Spleen (tissue), 11 donors: ENCODE data around the gene TRIM7. TPM values are rescaled to one million over a fixed set of nuclear protein-coding genes. Genes with fewer than 3 reads are reported as not detected.

Experiments
- DNase-seq: peaks from one replicate; pipeline ENCODE4 v3.0.0-alpha.2; 2020
- H3K27ac ChIP-seq, 8 donors: fragments of 200-600 bp; sonication (generic) in 7 of 8; 1 replicate in 4 of 8; 2 replicates in 4 of 8; pipeline versions ENCODE4 v1.5.0 to v1.8.0; 2016 to 2021; ENCODE audit warnings: inconsistent platforms in 4 of 8, mild to moderate bottlenecking in 4 of 8, moderate library complexity in 1 of 8
- H3K27me3 ChIP-seq, 7 donors: fragments of 200-600 bp; sonication (generic) in 6 of 7; replicated peaks in 1 of 7; 1 replicate in 4 of 7; 2 replicates in 3 of 7; pipeline versions ENCODE4 v1.5.0 to v1.8.0; 2016 to 2021; ENCODE audit warnings: inconsistent platforms in 3 of 7, mild to moderate bottlenecking in 1 of 7
- H3K36me3 ChIP-seq, 6 donors: fragments of 200-600 bp; sonication (generic) in 5 of 6; 1 replicate in 4 of 6; 2 replicates in 2 of 6; pipeline versions ENCODE4 v1.5.0 to v1.8.0; 2016 to 2021; ENCODE audit warnings: inconsistent platforms in 2 of 6
- H3K4me1 ChIP-seq, 6 donors: fragments of 200-600 bp; sonication (generic) in 5 of 6; 1 replicate in 3 of 6; 2 replicates in 3 of 6; pipeline versions ENCODE4 v1.5.0 to v1.8.0; 2016 to 2021; ENCODE audit warnings: inconsistent platforms in 3 of 6
- H3K4me3 ChIP-seq, 8 donors: fragments of 200-600 bp; sonication (generic) in 7 of 8; 1 replicate in 4 of 8; 2 replicates in 4 of 8; pipeline versions ENCODE4 v1.5.0 to v1.8.0; 2016 to 2021; ENCODE audit warnings: inconsistent platforms in 4 of 8, mild to moderate bottlenecking in 4 of 8, moderate library complexity in 2 of 8
- H3K9me3 ChIP-seq, 8 donors: fragments of 200-600 bp; sonication (generic) in 7 of 8; 1 replicate in 4 of 8; 2 replicates in 4 of 8; pipeline versions ENCODE4 v1.5.0 to v1.8.0; 2016 to 2021; ENCODE audit warnings: inconsistent platforms in 4 of 8
- POLR2A ChIP-seq, 3 donors: fragments of 450-650 bp; IDR thresholded peaks; one replicate each; pipeline ENCODE4 v1.5.1; 2017; ENCODE audit warnings: antibody characterized with exemption in 3 of 3, mild to moderate bottlenecking in 1 of 3
- POLR2AphosphoS5 ChIP-seq, 3 donors: sonication (generic); formaldehyde crosslinking; IDR thresholded peaks; one replicate each; pipeline ENCODE4 v1.5.1; 2017; ENCODE audit warnings: antibody characterized with exemption in 3 of 3
- WGBS, 5 donors: extraction: QIAGEN DNeasy Blood & Tissue Kit in 3 of 5; methylation state at CpG; one replicate each; pipeline versions ENCODE4 v1.1.5 to v1.1.7; 2013 to 2018; 5-methylcytosine and 5-hydroxymethylcytosine counted together
- intact Hi-C: fragments of 100-400 bp; cut with DNase I; formaldehyde crosslinking; loops from one replicate; pipeline ENCODE4 v1.15.0; 2023; ENCODE audit warnings: low total_unique reads
- polyA plus RNA-seq, 3 donors: library from polyadenylated mRNA; stranded (reverse); fragments of 200-250 nt; gene quantifications; one replicate each; pipeline ENCODE4 v1.2.1, GENCODE V29; 2013
- total RNA-seq, 7 donors: library from RNA; depleted of rRNA in 3 of 7; stranded (reverse); fragments of >200 nt in 3 of 7; fragmentation: NEBNext Ultra II Directional in 4 of 7; extraction: Animal tissue kit (Norgen Biotek cat#: 25700) in 4 of 7; gene quantifications; one replicate each; pipeline versions ENCODE4 v1.1.0 to v1.2.1, GENCODE V29; 2016 to 2021
- TF ChIP-seq, protein P1 (sequence below), 11 experiments: fragments of 200-600 bp in 7 of 11; fragments of 450-650 bp in 4 of 11; sonication (generic) in 4 of 11; IDR thresholded peaks in 8 of 11; conservative IDR thresholded peaks in 3 of 11; 1 replicate in 7 of 11; 2 replicates in 4 of 11; pipeline versions ENCODE4 v1.4.0 to v1.8.0; 2016 to 2021; ENCODE audit warnings: antibody characterized with exemption in 11 of 11, inconsistent platforms in 4 of 11, mild to moderate bottlenecking in 1 of 11
- donor health status: healthy with polysubstance abuse.
- donor health status: DM: no; HTN: no; CAD: no; lungs with moderate emphysema.
- donor health status: DM: no; HTN: no; CAD: no.
- donor health status: Bipolar disorder and iron deficiency.
- donor health status: healthy.
- donor health status: DM: no; HTN: no; CAD: no.
- donor health status: DM: yes; HTN: yes; CAD: no.

TRIM7 gene
- total and polyA plus RNA-seq, 10 donors: 0.81 to 3.9 (median 1.3) TPM

- Histone ChIP-seq H3K27ac (peak overlapping the region; percentile 74 to 96 (median 94)), H3K36me3 (no peaks in the 10 kb centered on the region), H3K4me1 (peaks cover 3 to 72% (median 42%) of the 10 kb centered on the region in 6 donors), H3K9me3 (no peaks in the 10 kb centered on the region), H3K27me3 (no peaks in the 10 kb centered on the region), H3K4me3 (peak overlapping the region; percentile 66 to 95 (median 88))
- DNase-seq: peak; percentile 89
- 0 to 1% (median 0%) methylated on average over 41 of the region's 41 CpGs for WGBS, 5 donors
- TF ChIP-seq, protein P1, sequence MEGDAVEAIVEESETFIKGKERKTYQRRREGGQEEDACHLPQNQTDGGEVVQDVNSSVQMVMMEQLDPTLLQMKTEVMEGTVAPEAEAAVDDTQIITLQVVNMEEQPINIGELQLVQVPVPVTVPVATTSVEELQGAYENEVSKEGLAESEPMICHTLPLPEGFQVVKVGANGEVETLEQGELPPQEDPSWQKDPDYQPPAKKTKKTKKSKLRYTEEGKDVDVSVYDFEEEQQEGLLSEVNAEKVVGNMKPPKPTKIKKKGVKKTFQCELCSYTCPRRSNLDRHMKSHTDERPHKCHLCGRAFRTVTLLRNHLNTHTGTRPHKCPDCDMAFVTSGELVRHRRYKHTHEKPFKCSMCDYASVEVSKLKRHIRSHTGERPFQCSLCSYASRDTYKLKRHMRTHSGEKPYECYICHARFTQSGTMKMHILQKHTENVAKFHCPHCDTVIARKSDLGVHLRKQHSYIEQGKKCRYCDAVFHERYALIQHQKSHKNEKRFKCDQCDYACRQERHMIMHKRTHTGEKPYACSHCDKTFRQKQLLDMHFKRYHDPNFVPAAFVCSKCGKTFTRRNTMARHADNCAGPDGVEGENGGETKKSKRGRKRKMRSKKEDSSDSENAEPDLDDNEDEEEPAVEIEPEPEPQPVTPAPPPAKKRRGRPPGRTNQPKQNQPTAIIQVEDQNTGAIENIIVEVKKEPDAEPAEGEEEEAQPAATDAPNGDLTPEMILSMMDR (IDR thresholded peaks at IDR 0.05 in 8 of 11, conservative IDR thresholded peaks at IDR 0.05 in 3 of 11): no peak
- peak; percentile 22 to 44 (median 29) for TF ChIP-seq POLR2AphosphoS5 (IDR thresholded peaks at IDR 0.05)
- peak in 1 of 3 donors; percentile 27 for TF ChIP-seq POLR2A (IDR thresholded peaks at IDR 0.05)
- intact Hi-C loops: no loop called here
These were observed 15.5 kb downstream of the TRIM7 start for GRCh38 chr5:181189363-181189961.

DNA sequence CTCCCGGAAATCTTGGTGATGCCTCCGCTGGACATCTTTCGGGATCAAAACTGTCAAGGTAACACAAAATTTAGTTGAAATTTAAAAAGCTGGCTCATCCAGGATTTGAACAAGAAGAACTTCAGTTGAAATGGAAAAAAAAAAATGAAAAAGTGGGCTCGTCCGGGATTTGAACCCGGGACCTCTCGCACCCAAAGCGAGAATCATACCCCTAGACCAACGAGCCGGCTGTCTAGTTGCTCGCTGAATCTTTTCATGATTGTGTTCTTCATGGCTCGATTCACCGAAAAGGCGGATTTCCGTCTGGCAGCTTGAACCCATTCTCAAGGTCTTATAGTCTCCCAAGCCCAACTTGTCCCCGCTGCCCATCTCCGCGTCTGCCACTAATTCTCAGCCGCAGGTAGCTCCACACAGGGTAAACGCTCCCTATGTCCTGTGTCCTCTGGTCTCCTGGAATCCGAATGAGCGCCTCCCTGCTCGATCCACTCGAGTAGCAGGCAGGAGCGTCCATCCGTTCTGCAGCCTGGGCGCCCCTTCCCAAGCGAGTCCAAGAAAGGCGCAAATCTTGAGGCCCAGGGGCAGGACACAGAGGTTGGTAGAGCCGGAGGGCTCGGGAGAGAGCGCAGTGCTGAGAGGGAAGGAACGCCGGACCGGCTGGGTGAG, 16.2 kb downstream of the TRIM7 start:
- intact Hi-C loops: no loop called here
- H3K4me1 ChIP-seq: peaks cover 8 to 78% (median 48%) of the 10 kb centered on the region in 6 donors
- H3K27ac ChIP-seq: peak overlapping the region; percentile 74 to 96 (median 94)
- 0 to 1% (median 1%) methylated on average over 31 to 35 of the region's 35 CpGs for WGBS, 5 donors
- TF ChIP-seq POLR2AphosphoS5 (IDR thresholded peaks at IDR 0.05) (peak in 1 of 3 donors; percentile 28), POLR2A (IDR thresholded peaks at IDR 0.05) (no peak)
- H3K36me3 ChIP-seq: no peaks in the 10 kb centered on the region
- H3K4me3 ChIP-seq: peak overlapping the region; percentile 66 to 95 (median 88)
- DNase-seq: peak; percentile 86
- H3K27me3 ChIP-seq: no peaks in the 10 kb centered on the region
- no peaks in the 10 kb centered on the region for H3K9me3 ChIP-seq

DNA sequence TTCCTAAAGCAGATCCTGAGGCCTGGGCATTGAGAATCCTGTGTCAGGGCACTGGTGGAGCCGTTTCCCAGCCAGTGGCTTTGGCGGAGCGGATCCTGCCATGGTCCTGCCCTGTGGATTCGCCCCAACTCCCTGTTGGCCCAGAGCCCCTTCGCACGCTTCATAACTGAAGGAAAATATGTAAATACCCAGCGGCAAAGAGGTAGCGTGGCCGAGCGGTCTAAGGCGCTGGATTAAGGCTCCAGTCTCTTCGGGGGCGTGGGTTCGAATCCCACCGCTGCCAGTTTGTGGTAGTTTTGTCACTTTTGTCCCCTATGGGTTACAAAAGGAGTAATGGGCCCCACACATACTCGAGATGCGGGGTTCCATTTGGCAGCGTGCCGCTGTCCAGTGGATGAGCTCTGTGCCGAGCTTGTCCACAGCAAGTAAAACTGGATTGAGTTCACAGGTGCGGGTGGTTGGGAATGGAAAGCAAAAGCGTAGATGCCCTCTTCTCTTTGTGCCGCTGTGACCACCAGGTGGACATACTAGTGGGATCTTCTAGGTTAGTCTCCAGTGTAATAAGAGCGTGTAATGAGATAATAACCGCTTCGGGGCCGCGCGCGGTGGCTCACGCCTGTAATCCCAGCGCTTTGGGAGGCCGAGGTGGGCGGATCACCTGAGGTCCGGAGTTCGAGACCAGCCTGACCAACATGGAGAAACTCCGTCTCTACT, 17.3 kb downstream of the TRIM7 start:
- Histone ChIP-seq H3K9me3 (no peaks in the 10 kb centered on the region), H3K27me3 (no peaks in the 10 kb centered on the region), H3K27ac (peak overlapping the region; percentile 68 to 96 (median 93)), H3K36me3 (no peaks in the 10 kb centered on the region), H3K4me1 (peaks cover 8 to 79% (median 48%) of the 10 kb centered on the region in 6 donors), H3K4me3 (peak overlapping the region; percentile 66 to 95 (median 88))
- TF ChIP-seq, protein P1 (IDR thresholded peaks at IDR 0.05 in 8 of 11, conservative IDR thresholded peaks at IDR 0.05 in 3 of 11): peak in 4 of 11 experiments; percentile 11 to 33 (median 20)
- TF ChIP-seq POLR2A (IDR thresholded peaks at IDR 0.05): no peak
- intact Hi-C loops: no loop called here
- peak; percentile 87 for DNase-seq
- 8 to 16% (median 9%) methylated on average over 21 to 37 of the region's 37 CpGs for WGBS, 5 donors

DNA sequence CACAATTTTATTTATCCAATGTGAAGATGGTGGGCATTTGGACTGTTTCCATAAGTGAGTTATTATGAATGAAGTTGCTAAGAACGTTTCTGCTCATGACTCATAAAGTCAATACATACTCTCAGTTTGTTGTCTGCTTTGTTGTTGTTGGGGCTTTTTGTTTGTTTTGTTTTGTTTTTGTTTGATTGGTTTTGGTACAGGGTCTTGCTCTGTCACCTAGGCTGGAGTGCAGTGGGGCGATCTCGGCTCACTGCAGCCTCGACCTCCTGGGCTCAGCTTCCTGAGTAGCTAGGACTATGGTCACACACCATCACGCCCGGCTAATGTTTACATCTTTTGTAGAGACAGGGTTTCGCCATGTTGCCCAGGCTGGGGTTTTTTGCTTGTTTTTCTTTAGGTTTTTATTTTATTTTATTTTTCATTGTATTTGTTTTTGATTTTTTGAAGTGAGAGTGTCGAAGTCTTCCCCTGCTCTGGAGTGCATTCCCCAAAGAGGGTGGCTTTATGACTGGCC, 18.0 kb downstream of the TRIM7 start:
- intact Hi-C loops: no loop called here
- 47 to 61% (median 54%) methylated on average over 8 of the region's 8 CpGs for WGBS, 5 donors
- Histone ChIP-seq H3K4me3 (no peak overlapping the region), H3K27ac (peak overlapping the region in 6 of 8 donors; percentile 88 to 96 (median 94)), H3K27me3 (no peaks in the 10 kb centered on the region), H3K36me3 (no peaks in the 10 kb centered on the region), H3K9me3 (no peaks in the 10 kb centered on the region), H3K4me1 (peaks cover 5 to 79% (median 48%) of the 10 kb centered on the region in 6 donors)
- TF ChIP-seq, protein P1 (IDR thresholded peaks at IDR 0.05 in 8 of 11, conservative IDR thresholded peaks at IDR 0.05 in 3 of 11): no peak
- peak; percentile 64 for DNase-seq
